ENCODE measurements around the gene EPHA10. TPM values are rescaled to one million over a fixed set of nuclear protein-coding genes. Genes with fewer than 3 reads are reported as not detected.

EPHA10 gene
- total and polyA plus RNA-seq, 4 donors, result under 0.01 to 0.09 (median 0.03) TPM; not detected in 1

DNA sequence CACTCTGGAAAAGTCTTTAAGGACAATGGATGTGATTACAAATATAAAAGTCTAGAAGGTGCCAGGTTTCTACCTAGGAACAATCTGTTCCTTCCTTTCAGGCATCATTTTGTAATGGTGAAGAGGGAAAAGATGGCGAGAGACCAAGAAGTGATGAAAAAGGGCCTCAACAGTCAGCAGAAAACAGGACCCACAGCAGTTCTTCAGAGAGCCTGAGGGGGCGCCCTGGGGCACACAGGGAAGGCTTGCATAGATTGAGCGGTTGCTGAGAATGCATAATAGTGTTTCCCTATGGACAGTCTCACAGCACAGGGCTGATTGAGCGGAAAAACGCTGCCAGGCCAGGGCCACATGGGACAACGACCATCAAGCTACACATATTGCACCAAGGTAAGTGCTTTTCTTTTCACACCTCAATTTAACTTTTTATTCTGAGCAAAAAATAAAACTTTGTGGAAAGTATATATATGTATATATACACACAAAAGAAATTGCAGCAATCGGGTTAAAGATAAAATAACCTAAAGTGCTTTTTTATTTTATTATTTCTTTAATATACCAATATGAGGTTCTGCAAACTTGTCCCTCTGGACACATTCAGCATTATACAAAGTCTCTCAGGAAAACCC, 46.2 kb upstream of the EPHA10 start:
- TF ChIP-seq NR2F2 (IDR thresholded peaks at IDR 0.05), result no peak
- no peak for TF ChIP-seq FOXA2 (IDR thresholded peaks at IDR 0.05)
- TF ChIP-seq RXRA (IDR thresholded peaks at IDR 0.05), result no peak
- TF ChIP-seq GABPA (IDR thresholded peaks at IDR 0.05 in 1 of 2, conservative IDR thresholded peaks at IDR 0.05 in 1 of 2), result peak; percentile 14 to 26
- TF ChIP-seq, protein P1, sequence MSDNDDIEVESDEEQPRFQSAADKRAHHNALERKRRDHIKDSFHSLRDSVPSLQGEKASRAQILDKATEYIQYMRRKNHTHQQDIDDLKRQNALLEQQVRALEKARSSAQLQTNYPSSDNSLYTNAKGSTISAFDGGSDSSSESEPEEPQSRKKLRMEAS (IDR thresholded peaks at IDR 0.05), result no peak
- TF ChIP-seq HNF4G (IDR thresholded peaks at IDR 0.05), result no peak
- TF ChIP-seq, protein P2, sequence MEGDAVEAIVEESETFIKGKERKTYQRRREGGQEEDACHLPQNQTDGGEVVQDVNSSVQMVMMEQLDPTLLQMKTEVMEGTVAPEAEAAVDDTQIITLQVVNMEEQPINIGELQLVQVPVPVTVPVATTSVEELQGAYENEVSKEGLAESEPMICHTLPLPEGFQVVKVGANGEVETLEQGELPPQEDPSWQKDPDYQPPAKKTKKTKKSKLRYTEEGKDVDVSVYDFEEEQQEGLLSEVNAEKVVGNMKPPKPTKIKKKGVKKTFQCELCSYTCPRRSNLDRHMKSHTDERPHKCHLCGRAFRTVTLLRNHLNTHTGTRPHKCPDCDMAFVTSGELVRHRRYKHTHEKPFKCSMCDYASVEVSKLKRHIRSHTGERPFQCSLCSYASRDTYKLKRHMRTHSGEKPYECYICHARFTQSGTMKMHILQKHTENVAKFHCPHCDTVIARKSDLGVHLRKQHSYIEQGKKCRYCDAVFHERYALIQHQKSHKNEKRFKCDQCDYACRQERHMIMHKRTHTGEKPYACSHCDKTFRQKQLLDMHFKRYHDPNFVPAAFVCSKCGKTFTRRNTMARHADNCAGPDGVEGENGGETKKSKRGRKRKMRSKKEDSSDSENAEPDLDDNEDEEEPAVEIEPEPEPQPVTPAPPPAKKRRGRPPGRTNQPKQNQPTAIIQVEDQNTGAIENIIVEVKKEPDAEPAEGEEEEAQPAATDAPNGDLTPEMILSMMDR (IDR thresholded peaks at IDR 0.05; ENCODE audit: low read depth, low read length, missing input control), result peak; percentile 77
- TF ChIP-seq, protein P3, sequence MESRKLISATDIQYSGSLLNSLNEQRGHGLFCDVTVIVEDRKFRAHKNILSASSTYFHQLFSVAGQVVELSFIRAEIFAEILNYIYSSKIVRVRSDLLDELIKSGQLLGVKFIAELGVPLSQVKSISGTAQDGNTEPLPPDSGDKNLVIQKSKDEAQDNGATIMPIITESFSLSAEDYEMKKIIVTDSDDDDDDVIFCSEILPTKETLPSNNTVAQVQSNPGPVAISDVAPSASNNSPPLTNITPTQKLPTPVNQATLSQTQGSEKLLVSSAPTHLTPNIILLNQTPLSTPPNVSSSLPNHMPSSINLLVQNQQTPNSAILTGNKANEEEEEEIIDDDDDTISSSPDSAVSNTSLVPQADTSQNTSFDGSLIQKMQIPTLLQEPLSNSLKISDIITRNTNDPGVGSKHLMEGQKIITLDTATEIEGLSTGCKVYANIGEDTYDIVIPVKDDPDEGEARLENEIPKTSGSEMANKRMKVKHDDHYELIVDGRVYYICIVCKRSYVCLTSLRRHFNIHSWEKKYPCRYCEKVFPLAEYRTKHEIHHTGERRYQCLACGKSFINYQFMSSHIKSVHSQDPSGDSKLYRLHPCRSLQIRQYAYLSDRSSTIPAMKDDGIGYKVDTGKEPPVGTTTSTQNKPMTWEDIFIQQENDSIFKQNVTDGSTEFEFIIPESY (IDR thresholded peaks at IDR 0.05), result no peak
- no peak for TF ChIP-seq TAF1 (conservative IDR thresholded peaks at IDR 0.05)
- peak; percentile 50 to 75 for TF ChIP-seq RAD21 (IDR thresholded peaks at IDR 0.05)
- no peak for TF ChIP-seq JUND (IDR thresholded peaks at IDR 0.05)
- TF ChIP-seq HNF4A (conservative IDR thresholded peaks at IDR 0.05), result peak in 1 of 2 donors; percentile 10
- TF ChIP-seq, protein P4, sequence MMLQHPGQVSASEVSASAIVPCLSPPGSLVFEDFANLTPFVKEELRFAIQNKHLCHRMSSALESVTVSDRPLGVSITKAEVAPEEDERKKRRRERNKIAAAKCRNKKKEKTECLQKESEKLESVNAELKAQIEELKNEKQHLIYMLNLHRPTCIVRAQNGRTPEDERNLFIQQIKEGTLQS (IDR thresholded peaks at IDR 0.05), result no peak
- no peak for TF ChIP-seq YY1 (IDR thresholded peaks at IDR 0.05)
- peak; percentile 12 for TF ChIP-seq SP1 (IDR thresholded peaks at IDR 0.05)
- TF ChIP-seq EGR1 (IDR thresholded peaks at IDR 0.05; ENCODE audit: low read depth in 2 of 2), result no peak
- peak; percentile 71 for DNase-seq (ENCODE audit: low spot score)
- Histone ChIP-seq H3K4me3 (ENCODE audit: low read depth in 1 of 3, low read length in 3 of 3) (no peak overlapping the region), H3K27ac (ENCODE audit: low read depth in 1 of 2, low read length in 2 of 2) (no peak overlapping the region), H3K4me1 (ENCODE audit: control insufficient read depth in 4 of 4, insufficient read depth in 4 of 4, low read length in 3 of 4) (peaks cover 6 to 24% (median 20%) of the 10 kb centered on the region in 4 donors), H3K36me3 (ENCODE audit: control insufficient read depth in 4 of 4, insufficient read depth in 3 of 4, low read depth in 1 of 4, low read length in 3 of 4) (peaks cover 3 to 23% (median 9%) of the 10 kb centered on the region in 4 donors), H3K9ac (ENCODE audit: low read depth in 1 of 2, low read length in 2 of 2) (no peak overlapping the region), H3K9me3 (ENCODE audit: control insufficient read depth in 4 of 4, low read length in 3 of 4) (no peaks in the 10 kb centered on the region), H3K27me3 (ENCODE audit: control insufficient read depth in 4 of 4, insufficient read depth in 4 of 4, low read length in 3 of 4) (no peaks in the 10 kb centered on the region)
- WGBS, result 53% methylated on average over 7 of the region's 7 CpGs

DNA sequence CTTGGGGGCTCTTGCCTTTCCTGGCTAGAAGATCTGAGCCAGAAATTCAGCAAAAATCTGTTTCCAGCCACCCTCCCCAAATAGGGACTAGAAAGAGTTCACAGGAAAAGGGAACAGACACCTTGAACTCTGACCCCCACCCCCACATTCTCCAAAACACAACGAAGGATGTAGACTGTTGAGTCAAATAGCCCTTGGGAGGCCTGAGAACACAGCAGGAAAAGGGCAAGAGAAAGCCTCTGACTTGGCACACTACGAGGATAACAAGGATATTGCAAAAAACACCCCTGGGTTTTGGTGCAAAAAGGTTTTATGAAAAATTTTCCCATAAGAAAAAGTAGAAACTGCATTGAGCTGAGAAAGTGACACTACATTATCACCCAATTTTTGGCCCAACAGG, 45.0 kb upstream of the EPHA10 start:
- peaks cover 2 to 21% (median 12%) of the 10 kb centered on the region in 4 donors for H3K36me3 ChIP-seq (ENCODE audit: control insufficient read depth in 4 of 4, insufficient read depth in 3 of 4, low read depth in 1 of 4, low read length in 3 of 4)
- WGBS, result 49% methylated on average over 2 of the region's 2 CpGs
- no peak overlapping the region for H3K4me3 ChIP-seq (ENCODE audit: low read depth in 1 of 3, low read length in 3 of 3)
- no peaks in the 10 kb centered on the region for H3K9me3 ChIP-seq (ENCODE audit: control insufficient read depth in 4 of 4, low read length in 3 of 4)
- peaks cover 6 to 24% (median 20%) of the 10 kb centered on the region in 4 donors for H3K4me1 ChIP-seq (ENCODE audit: control insufficient read depth in 4 of 4, insufficient read depth in 4 of 4, low read length in 3 of 4)
- no peaks in the 10 kb centered on the region for H3K27me3 ChIP-seq (ENCODE audit: control insufficient read depth in 4 of 4, insufficient read depth in 4 of 4, low read length in 3 of 4)
- TF ChIP-seq RXRA (IDR thresholded peaks at IDR 0.05), result no peak
- no peak for TF ChIP-seq FOXA1 (IDR thresholded peaks at IDR 0.05)
- no peak for TF ChIP-seq HNF4G (IDR thresholded peaks at IDR 0.05)
- no peak for TF ChIP-seq TAF1 (conservative IDR thresholded peaks at IDR 0.05)
- TF ChIP-seq GABPA (IDR thresholded peaks at IDR 0.05 in 1 of 2, conservative IDR thresholded peaks at IDR 0.05 in 1 of 2), result no peak
- no peak for TF ChIP-seq HNF4A (conservative IDR thresholded peaks at IDR 0.05)
- no peak for TF ChIP-seq FOXA2 (IDR thresholded peaks at IDR 0.05)
- H3K27ac ChIP-seq (ENCODE audit: low read depth in 1 of 2, low read length in 2 of 2), result no peak overlapping the region
- DNase-seq (ENCODE audit: low spot score), result no peak
- no peak overlapping the region for H3K9ac ChIP-seq (ENCODE audit: low read depth in 1 of 2, low read length in 2 of 2)

Measured in liver (tissue), 9 donors.